ENCODE results near the gene PDE10A.

DNA sequence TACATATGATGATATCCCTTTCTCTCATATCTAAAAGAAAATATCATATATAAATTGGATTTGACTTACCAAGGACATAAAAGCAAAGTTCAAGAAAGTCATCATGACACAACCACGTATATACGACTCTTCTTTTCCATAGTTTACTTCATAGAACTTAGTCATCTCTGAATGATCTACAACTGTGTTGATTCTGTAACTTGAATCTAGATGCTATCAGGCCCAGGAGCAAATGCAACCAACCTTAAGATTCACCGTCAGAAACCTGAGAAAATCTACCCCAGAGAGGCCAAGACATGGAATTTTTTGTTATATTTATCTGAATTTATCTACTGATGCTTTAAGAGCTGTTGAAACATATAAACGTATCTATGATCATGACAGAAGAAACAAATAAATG, 165.6 kb downstream of the PDE10A start:
- TF ChIP-seq, protein P1, sequence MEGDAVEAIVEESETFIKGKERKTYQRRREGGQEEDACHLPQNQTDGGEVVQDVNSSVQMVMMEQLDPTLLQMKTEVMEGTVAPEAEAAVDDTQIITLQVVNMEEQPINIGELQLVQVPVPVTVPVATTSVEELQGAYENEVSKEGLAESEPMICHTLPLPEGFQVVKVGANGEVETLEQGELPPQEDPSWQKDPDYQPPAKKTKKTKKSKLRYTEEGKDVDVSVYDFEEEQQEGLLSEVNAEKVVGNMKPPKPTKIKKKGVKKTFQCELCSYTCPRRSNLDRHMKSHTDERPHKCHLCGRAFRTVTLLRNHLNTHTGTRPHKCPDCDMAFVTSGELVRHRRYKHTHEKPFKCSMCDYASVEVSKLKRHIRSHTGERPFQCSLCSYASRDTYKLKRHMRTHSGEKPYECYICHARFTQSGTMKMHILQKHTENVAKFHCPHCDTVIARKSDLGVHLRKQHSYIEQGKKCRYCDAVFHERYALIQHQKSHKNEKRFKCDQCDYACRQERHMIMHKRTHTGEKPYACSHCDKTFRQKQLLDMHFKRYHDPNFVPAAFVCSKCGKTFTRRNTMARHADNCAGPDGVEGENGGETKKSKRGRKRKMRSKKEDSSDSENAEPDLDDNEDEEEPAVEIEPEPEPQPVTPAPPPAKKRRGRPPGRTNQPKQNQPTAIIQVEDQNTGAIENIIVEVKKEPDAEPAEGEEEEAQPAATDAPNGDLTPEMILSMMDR (IDR thresholded peaks at IDR 0.05) = no peak
- TF ChIP-seq EP300 (IDR thresholded peaks at IDR 0.05) = no peak
- no peak for TF ChIP-seq POLR2A (IDR thresholded peaks at IDR 0.05)

Measured in ovary (tissue), 3 donors.